Measurements from ENCODE around the gene BEND3. TPM values are rescaled to one million over a fixed set of nuclear protein-coding genes. Genes with fewer than 3 reads are reported as not detected.
A peak's percentile ranks its signal among the peaks of the same experiment; 100 is the strongest.

Gene BEND3
- total and polyA plus RNA-seq, 10 of the 15 experiments (the other 5 are each of a cell fraction or from before 2014, with no cell fraction given), result 1.1 to 9.0 (median 3.6) TPM

DNA sequence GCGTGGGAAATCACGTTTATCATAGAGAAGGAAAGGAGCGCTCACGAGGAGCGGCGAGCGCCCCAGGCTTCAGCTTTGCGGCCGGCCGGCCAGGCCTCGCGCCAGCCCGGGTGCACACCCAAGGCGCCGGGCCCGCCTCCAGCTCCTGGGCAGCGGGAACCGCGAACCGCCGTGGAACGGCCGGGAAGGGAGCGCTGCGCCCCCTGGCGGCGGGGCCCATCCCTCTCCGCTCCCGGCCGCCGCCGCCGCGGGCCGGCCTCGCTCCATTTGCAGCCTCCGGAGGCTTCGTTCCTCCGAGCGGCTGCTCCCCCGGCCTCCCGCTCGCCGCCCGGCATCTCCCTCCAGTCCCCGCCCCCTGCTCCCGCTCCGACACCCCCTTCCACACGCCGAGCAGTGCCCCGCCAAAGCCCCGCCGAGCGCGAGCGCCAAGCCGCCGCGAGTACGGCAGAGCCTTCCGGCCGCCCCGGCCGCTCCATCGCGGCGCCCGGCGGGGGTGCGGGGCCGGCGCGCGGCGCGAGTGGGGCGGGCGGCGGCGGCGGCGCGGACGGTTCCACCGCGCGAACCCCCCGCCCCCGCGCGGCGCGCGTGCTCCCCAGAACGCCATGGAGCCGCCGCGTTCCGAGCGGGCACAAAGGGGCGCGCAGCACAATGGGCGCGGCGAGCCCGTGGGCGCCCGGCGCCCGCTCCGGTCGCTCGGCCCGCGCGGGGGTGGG is 946 bp downstream of the BEND3 start (continued):
- TF ChIP-seq ZBTB11 (CRISPR knock-in tag; IDR thresholded peaks at IDR 0.05) (no peak), WRNIP1 (IDR thresholded peaks at IDR 0.05; ENCODE audit: borderline replicate concordance, low read depth, low read length) (no peak), RFX5 (IDR thresholded peaks at IDR 0.05; ENCODE audit: low read depth, low read length) (no peak), BMI1 (IDR thresholded peaks at IDR 0.05; ENCODE audit: borderline replicate concordance) (no peak), CEBPB (IDR thresholded peaks at IDR 0.05; ENCODE audit: borderline replicate concordance in 1 of 2, low read depth in 2 of 2, low read length in 2 of 2) (no peak), POLR2AphosphoS5 (IDR thresholded peaks at IDR 0.05; ENCODE audit: low read length) (no peak), REST (IDR thresholded peaks at IDR 0.05; ENCODE audit: low read depth, low read length) (no peak), EED (IDR thresholded peaks at IDR 0.05; ENCODE audit: low read depth) (peak; percentile 58), JUNB (IDR thresholded peaks at IDR 0.05) (no peak), IRF4 (IDR thresholded peaks at IDR 0.05; ENCODE audit: low read depth, low read length) (0 out of 2 replicates have a peak, but pooled peaks have one; percentile 8), SREBF1 (IDR thresholded peaks at IDR 0.05; ENCODE audit: low read length) (no peak), KAT2A (conservative IDR thresholded peaks at IDR 0.05; ENCODE audit: control insufficient read depth, low read depth, low read length) (no peak), EZH2 (IDR thresholded peaks at IDR 0.05; ENCODE audit: borderline replicate concordance, control insufficient read depth, low read depth, low read length) (no peak), HDAC6 (IDR thresholded peaks at IDR 0.05; ENCODE audit: unreplicated experiment) (no peak), SREBF2 (IDR thresholded peaks at IDR 0.05; ENCODE audit: low read length) (no peak), ZNF217 (IDR thresholded peaks at IDR 0.05) (peak; percentile 73; the same call in 1 of the 2 replicates), BHLHE40 (IDR thresholded peaks at IDR 0.05; ENCODE audit: borderline replicate concordance in 1 of 2, low read depth in 2 of 2, low read length in 1 of 2) (peak in 1 of 2 experiments; percentile 65; a peak in 2 of 4 replicates), ZBED1 (IDR thresholded peaks at IDR 0.05; ENCODE audit: borderline replicate concordance) (no peak), ETV6 (conservative IDR thresholded peaks at IDR 0.05 in 1 of 2, IDR thresholded peaks at IDR 0.05 in 1 of 2; ENCODE audit: borderline replicate concordance in 1 of 2, low read depth in 1 of 2) (no peak)
- TF ChIP-seq, protein P1, sequence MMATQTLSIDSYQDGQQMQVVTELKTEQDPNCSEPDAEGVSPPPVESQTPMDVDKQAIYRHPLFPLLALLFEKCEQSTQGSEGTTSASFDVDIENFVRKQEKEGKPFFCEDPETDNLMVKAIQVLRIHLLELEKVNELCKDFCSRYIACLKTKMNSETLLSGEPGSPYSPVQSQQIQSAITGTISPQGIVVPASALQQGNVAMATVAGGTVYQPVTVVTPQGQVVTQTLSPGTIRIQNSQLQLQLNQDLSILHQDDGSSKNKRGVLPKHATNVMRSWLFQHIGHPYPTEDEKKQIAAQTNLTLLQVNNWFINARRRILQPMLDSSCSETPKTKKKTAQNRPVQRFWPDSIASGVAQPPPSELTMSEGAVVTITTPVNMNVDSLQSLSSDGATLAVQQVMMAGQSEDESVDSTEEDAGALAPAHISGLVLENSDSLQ (IDR thresholded peaks at IDR 0.05), result no peak
- TF ChIP-seq, protein P2, sequence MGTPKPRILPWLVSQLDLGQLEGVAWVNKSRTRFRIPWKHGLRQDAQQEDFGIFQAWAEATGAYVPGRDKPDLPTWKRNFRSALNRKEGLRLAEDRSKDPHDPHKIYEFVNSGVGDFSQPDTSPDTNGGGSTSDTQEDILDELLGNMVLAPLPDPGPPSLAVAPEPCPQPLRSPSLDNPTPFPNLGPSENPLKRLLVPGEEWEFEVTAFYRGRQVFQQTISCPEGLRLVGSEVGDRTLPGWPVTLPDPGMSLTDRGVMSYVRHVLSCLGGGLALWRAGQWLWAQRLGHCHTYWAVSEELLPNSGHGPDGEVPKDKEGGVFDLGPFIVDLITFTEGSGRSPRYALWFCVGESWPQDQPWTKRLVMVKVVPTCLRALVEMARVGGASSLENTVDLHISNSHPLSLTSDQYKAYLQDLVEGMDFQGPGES (IDR thresholded peaks at IDR 0.05), result no peak

All from GM12878 (cell line).